HEK293 (cell line): ENCODE results near the gene SH3GL2.

Experiments used
- CTCF ChIA-PET: fragments of 350-600 bp; formaldehyde crosslinking; extraction: SDS; loops from one replicate; lab custom pipeline; 2021; ENCODE audit warnings: antibody characterized with exemption; lab: Yijun Ruan, JAX
- POLR2A ChIA-PET: fragments of 300-600 bp; formaldehyde crosslinking; extraction: SDS; loops from one replicate; lab custom pipeline; 2020; ENCODE audit warnings: antibody characterized with exemption, inconsistent platforms; lab: Yijun Ruan, JAX
- H3K27ac ChIP-seq: fragments of 200-500 bp; sonication (Bioruptor generic); 2 replicates; pipeline ENCODE4 v1.5.1; 2014; ENCODE audit warnings: low read depth, low read length, control low read depth, inconsistent platforms; ENCODE audit errors: extremely low read depth
- H3K36me3 ChIP-seq, 2 experiments: fragments of 200-500 bp in 1 of 2; sonication (Bioruptor generic) in 1 of 2; 1 replicate in 1 of 2; 2 replicates in 1 of 2; pipeline ENCODE4 v1.5.1; 2014 to 2017; ENCODE audit warnings: inconsistent platforms in 2 of 2, low read length in 2 of 2; ENCODE audit not compliant: control insufficient read depth in 2 of 2, insufficient read depth in 1 of 2
- H3K4me1 ChIP-seq: fragments of 200-500 bp; sonication (Bioruptor generic); 2 replicates; pipeline ENCODE4 v1.5.1; 2014; ENCODE audit warnings: mild to moderate bottlenecking, low read length, inconsistent platforms; ENCODE audit not compliant: control insufficient read depth, insufficient read depth
- H3K4me3 ChIP-seq: 2 replicates; pipeline ENCODE4 v1.5.1; 2011; ENCODE audit warnings: low read depth, mild to moderate bottlenecking, control low read depth, low read length, moderate library complexity
- H3K9me3 ChIP-seq: fragments of 200-500 bp; sonication (Bioruptor generic); 2 replicates; pipeline ENCODE4 v1.5.1; 2014; ENCODE audit warnings: low read depth, low read length, inconsistent platforms; ENCODE audit not compliant: control insufficient read depth, insufficient read depth
- CTCF ChIP-seq: fragments of 450-650 bp; formaldehyde crosslinking; IDR thresholded peaks from 2 replicates; pipeline ENCODE4 v1.5.1; 2016; ENCODE audit warnings: missing biosample characterization, missing genetic modification characterization
- FEZF1 ChIP-seq: fragments of 450-650 bp; formaldehyde crosslinking; IDR thresholded peaks from 2 replicates; pipeline ENCODE4 v1.5.1; 2016; ENCODE audit warnings: missing biosample characterization, missing genetic modification characterization
- HOXC10 ChIP-seq: sonication (generic); formaldehyde crosslinking; IDR thresholded peaks from 2 replicates; pipeline ENCODE4 v1.8.1; 2023; ENCODE audit warnings: mild to moderate bottlenecking, missing genetic modification reagents
- KLF1 ChIP-seq: fragments of 450-650 bp; formaldehyde crosslinking; IDR thresholded peaks from 2 replicates; pipeline ENCODE4 v1.5.1; 2016; ENCODE audit warnings: missing biosample characterization, missing genetic modification characterization
- KLF16 ChIP-seq: fragments of 450-650 bp; formaldehyde crosslinking; IDR thresholded peaks from 2 replicates; pipeline ENCODE4 v1.5.1; 2017; ENCODE audit warnings: missing biosample characterization, missing genetic modification characterization
- REST ChIP-seq: fragments of 450-650 bp; formaldehyde crosslinking; IDR thresholded peaks from 2 replicates; pipeline ENCODE4 v1.5.1; 2016; ENCODE audit warnings: missing biosample characterization, missing genetic modification characterization
- SP7 ChIP-seq: fragments of 450-650 bp; formaldehyde crosslinking; IDR thresholded peaks from 2 replicates; pipeline ENCODE4 v1.5.1; 2016; ENCODE audit warnings: missing biosample characterization, missing genetic modification characterization
- ZFP37 ChIP-seq: fragments of 450-650 bp; formaldehyde crosslinking; IDR thresholded peaks from 2 replicates; pipeline ENCODE4 v1.5.1; 2016; ENCODE audit warnings: missing biosample characterization, missing genetic modification characterization
- ZNF121 ChIP-seq: fragments of 450-650 bp; formaldehyde crosslinking; IDR thresholded peaks from 2 replicates; pipeline ENCODE4 v1.5.1; 2016; ENCODE audit warnings: missing biosample characterization, missing genetic modification characterization
- ZNF133 ChIP-seq: fragments of 450-650 bp; formaldehyde crosslinking; IDR thresholded peaks from 2 replicates; pipeline ENCODE4 v1.5.1; 2016; ENCODE audit warnings: missing biosample characterization, missing genetic modification characterization
- ZNF248 ChIP-seq: fragments of 450-650 bp; formaldehyde crosslinking; IDR thresholded peaks from 2 replicates; pipeline ENCODE4 v1.5.1; 2017; ENCODE audit warnings: missing biosample characterization, missing genetic modification characterization
- ZNF404 ChIP-seq: fragments of 450-650 bp; formaldehyde crosslinking; IDR thresholded peaks from 2 replicates; pipeline ENCODE4 v1.5.1; 2017; ENCODE audit warnings: missing biosample characterization, missing genetic modification characterization
- ZNF654 ChIP-seq: fragments of 450-650 bp; formaldehyde crosslinking; IDR thresholded peaks from 2 replicates; pipeline ENCODE4 v1.5.1; 2016; ENCODE audit warnings: low read depth, missing biosample characterization, missing genetic modification characterization
- ZNF660 ChIP-seq: fragments of 450-650 bp; IDR thresholded peaks from 2 replicates; pipeline ENCODE4 v1.5.1; 2018; ENCODE audit warnings: missing biosample characterization, mild to moderate bottlenecking, missing genetic modification characterization
- ZNF747 ChIP-seq: fragments of 450-650 bp; formaldehyde crosslinking; IDR thresholded peaks from 2 replicates; pipeline ENCODE4 v1.5.1; 2016; ENCODE audit warnings: missing biosample characterization, missing genetic modification characterization
- ZNF843 ChIP-seq: fragments of 450-650 bp; formaldehyde crosslinking; IDR thresholded peaks from 2 replicates; pipeline ENCODE4 v1.5.1; 2016; ENCODE audit warnings: missing biosample characterization, missing genetic modification characterization

The SH3GL2 gene

DNA sequence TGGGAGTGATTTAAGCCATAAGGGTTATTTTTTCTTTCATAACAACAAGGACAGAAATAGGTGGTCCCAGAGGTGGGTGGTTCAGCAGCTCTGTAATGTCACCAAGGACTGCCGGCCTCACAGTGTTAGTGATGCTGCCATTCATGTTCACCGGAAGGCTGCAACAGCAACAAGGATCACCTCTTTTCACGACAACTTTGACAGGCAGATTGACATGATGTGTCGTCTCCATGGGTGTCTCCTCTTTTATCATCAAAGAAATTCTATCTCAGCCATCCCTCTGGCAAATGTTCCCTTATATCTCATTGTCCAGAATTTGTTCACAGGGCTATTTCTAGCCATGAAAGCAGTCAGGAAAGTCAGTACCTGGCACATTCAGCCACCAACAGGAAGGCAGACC is 231.5 kb downstream of the SH3GL2 start:
- H3K9me3 ChIP-seq, result no peaks in the 10 kb centered on the region
- no peaks in the 10 kb centered on the region for H3K36me3 ChIP-seq
- ChIA-PET POLR2A (no interaction called here), CTCF (interaction anchor here (0.5 to 7.4 kb wide), 45 partner anchors 8 to 1649 kb away, joined by 3 to 149 read pairs (median 4); no protein-coding TSS in a partner anchor)
- no peak overlapping the region for H3K27ac ChIP-seq
- TF ChIP-seq ZFP37 (tag by site-specific recombination), result no peak
- TF ChIP-seq ZNF747 (tag by site-specific recombination), result no peak
- TF ChIP-seq REST, result no peak
- TF ChIP-seq ZNF133 (tag by site-specific recombination), result no peak
- no peak for TF ChIP-seq KLF1
- no peak for TF ChIP-seq ZNF404 (tag by site-specific recombination)
- TF ChIP-seq CTCF, result no peak
- no peak for TF ChIP-seq ZNF660 (tag by site-specific recombination)
- TF ChIP-seq ZNF843 (tag by site-specific recombination), result no peak
- no peak for TF ChIP-seq HOXC10 (CRISPR knock-in tag)
- TF ChIP-seq SP7 (tag by site-specific recombination), result no peak
- no peak for TF ChIP-seq FEZF1 (tag by site-specific recombination)
- no peak for TF ChIP-seq ZNF248 (tag by site-specific recombination)
- H3K4me3 ChIP-seq, result no peak overlapping the region
- H3K4me1 ChIP-seq, result no peaks in the 10 kb centered on the region

GRCh38 chr9:17810728-17811571 is 232.1 kb downstream of the SH3GL2 start:
- CTCF ChIA-PET, result interaction anchor here (0.5 to 7.4 kb wide), 74 partner anchors 8 to 1648 kb away, joined by 3 to 149 read pairs (median 4); no protein-coding TSS in a partner anchor
- Histone ChIP-seq H3K4me1 (no peaks in the 10 kb centered on the region), H3K36me3 (no peaks in the 10 kb centered on the region)
- TF ChIP-seq CTCF (peak; percentile 44; the same call in 1 of the 2 replicates), ZNF660 (tag by site-specific recombination) (peak; percentile 30; the same call in 1 of the 2 replicates), ZNF654 (tag by site-specific recombination) (peak; percentile 93), KLF16 (tag by site-specific recombination) (no peak), ZNF121 (tag by site-specific recombination) (no peak)
- TF ChIP-seq, all 188 proteins: peak for 3
- Histone ChIP-seq H3K27ac (no peak overlapping the region), H3K9me3 (no peaks in the 10 kb centered on the region), H3K4me3 (no peak overlapping the region)
- POLR2A ChIA-PET, result interaction anchor here (0.7 kb wide), 1 partner anchor 402 kb away, joined by 3 read pairs; no protein-coding TSS in a partner anchor
